Activated CD4-positive, CD25-positive, alpha-beta regulatory T cell treated with anti-CD3 and anti-CD28 coated beads, Interleukin-2, amount 50 U/mL, for 16 hours (primary cell): Measurements from ENCODE around the gene SLC25A11.

Experiments used
- DNase-seq: peaks from one replicate; pipeline ENCODE4 v3.0.0-alpha.2; 2020; ENCODE audit warnings: low read depth, low spot score

SLC25A11 gene

DNA sequence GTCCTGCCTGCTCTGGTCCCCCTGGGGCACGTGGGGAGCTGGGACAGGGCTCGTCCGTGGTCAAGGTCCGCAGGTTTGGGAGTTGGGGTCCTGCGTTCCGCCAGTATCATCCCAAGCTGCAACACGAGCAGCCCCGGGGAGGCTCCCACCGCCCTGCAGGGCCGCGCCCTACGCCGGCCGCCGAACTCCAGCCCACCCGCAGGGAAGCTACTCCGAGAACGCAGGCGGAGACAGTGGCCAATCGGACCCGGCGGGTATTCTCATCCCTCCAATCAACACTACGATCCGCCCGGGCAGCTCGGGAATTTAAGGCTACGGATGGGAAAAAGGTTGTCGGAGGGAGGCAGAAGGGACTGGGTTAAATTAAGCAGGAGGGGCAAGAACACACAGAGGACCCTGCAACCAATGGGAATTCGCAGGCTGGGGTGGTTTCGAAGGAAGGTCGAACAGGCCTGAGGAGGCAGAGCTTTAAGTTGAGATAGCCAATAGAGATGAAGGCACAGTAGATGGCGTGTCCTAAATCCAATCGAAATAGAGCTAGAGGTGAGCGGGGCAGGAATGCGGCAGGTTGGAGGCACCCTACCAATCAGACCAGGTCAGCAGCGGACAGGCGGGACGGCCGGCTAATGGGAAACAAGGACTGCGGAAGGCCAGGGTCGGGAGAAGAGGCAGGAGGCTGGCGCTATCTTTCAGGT, 27.1 kb upstream of the SLC25A11 start:
- DNase-seq = peak; percentile 85

GRCh38 chr17:4965311-4965986, 25.6 kb upstream of the SLC25A11 start:
- no peak for DNase-seq

- no peak for DNase-seq
These were observed 20.6 kb upstream of the SLC25A11 start for GRCh38 chr17:4960279-4960922.

- no peak for DNase-seq
These were observed 19.6 kb upstream of the SLC25A11 start for GRCh38 chr17:4959261-4959965.

DNA sequence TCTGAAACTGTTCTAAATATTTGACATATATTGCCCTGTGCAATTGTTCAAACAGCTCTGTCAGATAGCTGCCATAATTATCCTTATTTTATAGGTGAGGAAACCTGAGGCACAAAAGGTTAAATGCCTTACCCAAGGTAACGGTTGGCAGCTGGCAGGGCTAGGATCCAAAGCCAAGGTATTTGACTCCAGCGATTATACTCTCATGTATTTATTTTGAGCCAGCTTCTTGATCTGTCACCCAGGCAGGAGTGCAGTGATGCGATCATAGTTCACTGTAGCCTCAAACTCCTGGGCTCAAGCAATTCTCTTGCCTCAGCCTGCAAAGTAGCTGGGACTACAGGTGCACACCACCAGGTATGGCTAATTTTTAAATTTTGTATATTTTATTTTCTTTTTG, 18.3 kb upstream of the SLC25A11 start:
- no peak for DNase-seq

- DNase-seq = no peak
These were observed 16.7 kb upstream of the SLC25A11 start for GRCh38 chr17:4956493-4957061.

DNA sequence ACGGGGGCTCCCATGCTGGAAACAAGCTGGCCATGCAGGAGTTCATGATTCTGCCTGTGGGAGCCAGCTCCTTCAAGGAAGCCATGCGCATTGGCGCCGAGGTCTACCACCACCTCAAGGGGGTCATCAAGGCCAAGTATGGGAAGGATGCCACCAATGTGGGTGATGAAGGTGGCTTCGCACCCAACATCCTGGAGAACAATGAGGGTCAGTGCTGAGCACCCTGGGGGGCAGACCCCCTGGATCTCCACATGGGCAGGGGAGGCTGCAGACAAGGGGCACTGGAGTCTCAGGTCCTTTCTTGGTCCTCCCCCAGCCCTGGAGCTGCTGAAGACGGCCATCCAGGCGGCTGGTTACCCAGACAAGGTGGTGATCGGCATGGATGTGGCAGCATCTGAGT, 15.2 kb upstream of the SLC25A11 start:
- no peak for DNase-seq

GRCh38 chr17:4953451-4953961, 13.7 kb upstream of the SLC25A11 start:
- DNase-seq = no peak

DNA sequence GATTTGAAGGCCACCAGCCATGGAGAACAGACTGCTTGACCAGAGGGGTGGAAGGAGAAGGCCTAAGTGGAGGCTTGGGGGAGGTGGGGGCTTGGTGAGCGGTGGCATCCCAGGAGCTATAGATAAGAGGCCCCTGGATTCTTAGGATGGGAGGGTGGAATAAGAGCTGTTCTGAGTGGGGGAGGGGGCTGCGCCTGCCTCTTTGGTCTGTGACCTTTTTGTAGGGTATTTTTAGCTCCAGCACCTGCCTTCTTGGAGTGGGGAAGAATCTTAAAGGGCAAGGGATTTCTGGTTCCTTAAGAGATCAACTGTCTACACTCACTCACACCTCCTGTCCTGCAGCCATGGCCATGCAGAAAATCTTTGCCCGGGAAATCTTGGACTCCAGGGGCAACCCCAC, 11.6 kb upstream of the SLC25A11 start:
- no peak for DNase-seq

- no peak for DNase-seq
These were observed 10.9 kb upstream of the SLC25A11 start, which contains the start of gene ENO3 for GRCh38 chr17:4950746-4951204. Gene ENO3 (plus strand): TSS chr17:4951119. CDS start chr17:4951830, 711 bp downstream.

GRCh38 chr17:4950075-4950745, 10.4 kb upstream of the SLC25A11 start:
- DNase-seq = no peak

DNA sequence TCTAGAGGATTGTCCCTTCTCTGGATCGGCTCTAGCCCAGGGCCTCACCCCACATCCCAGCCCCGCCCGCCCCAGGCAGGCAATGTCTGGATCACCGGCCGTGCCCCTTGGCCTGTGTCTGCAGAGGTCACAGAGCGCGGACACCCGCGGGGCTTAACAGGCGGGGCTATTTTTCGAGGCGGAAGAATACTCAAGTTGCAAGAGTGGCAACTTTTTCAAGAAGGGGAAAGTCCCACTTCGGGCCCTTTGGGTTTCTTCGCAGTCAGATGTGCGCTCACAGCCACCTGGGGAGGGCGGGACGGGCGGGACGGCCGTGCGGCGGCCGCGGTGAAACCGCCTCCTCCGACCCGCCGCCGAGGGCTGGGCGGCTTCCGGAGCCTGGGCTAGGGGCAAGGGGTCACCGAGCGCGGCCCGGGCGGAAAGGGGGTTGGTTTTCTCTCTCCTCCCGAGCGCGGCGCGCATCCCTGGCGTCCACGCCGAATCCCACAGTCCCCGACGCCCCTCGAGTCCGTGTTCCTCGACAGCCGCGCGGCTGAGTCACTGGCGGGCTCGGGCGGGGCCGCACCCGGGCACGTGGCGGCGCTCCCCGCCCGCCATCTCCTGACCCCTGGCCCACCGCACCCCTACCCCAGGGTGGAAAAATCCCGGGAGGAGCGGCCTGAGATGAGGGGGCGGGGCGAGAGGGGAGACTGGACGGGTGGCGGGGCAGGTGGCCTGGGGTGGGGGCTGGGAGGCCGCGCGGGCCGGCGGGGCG, 9.7 kb upstream of the SLC25A11 start:
- DNase-seq = peak; percentile 58

GRCh38 chr17:4948931-4949320, 9.1 kb upstream of the SLC25A11 start:
- no peak for DNase-seq

DNA sequence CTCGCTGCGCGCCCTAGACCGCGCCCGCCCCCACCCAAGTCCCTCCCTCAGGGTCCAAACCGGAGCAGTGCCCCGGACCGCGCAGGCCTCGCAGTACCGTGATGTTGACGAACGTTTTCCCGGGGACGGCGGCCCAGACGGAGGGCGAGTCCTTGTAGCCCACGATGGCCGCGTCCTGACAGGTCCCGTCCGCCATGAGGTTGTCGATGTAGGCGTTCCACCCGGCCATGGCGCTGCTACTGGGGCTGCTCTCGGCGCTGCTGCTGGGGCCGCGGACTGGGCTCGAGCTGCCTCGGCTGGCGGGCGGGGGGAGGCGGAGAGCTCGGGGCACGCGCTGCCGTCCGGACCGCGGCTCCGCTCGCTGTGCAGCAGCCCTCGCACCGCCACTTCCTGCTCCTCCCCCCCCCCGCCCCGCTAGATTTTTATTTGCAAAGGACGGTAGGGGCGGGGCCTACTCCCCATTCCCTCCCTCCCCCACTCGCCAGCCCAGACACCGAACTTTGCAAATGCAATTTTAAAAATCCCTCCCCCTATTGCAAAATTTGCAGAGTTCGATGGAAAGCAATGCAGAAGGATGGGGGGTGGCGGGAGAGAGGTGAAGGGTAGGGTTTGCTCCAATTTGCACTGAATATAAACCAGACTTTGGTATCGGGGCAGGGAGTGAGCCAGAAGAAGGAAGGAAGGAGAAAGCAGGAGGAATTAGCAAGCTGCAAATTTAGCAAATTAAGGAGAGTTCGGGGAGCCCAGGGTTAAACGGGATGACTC, 8.5 kb upstream of the SLC25A11 start, which contains the start of gene PFN1:
PFN1 (minus strand) TSS at position 365 of the 765 bp plus-strand sequence; CDS start at position 229, 136 bp downstream.
- peak; percentile 78 for DNase-seq

GRCh38 chr17:4947411-4948165, 7.7 kb upstream of the SLC25A11 start:
- peak; percentile 50 for DNase-seq

DNA sequence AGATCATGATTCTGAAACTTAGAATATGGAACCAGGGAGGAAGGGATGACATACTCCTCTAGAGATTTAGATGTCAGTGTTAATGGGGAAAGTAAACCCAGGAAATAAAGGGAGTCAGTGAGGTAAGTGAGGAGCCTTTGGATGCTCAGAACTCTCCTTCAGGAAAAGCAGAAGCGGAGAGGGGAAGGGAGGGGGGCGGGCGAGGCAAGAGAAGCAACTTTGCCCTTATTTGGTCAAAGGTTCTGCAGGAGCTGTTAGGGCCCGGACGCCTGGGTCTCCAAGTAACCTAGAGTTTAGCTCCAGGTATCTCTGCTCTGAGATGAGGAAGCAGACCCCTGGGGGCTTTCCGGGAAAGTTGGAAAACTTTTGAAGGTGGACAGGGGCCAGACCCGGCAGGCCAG, 7.2 kb upstream of the SLC25A11 start:
- no peak for DNase-seq

GRCh38 chr17:4946312-4946976, 6.6 kb upstream of the SLC25A11 start:
- DNase-seq = no peak

DNA sequence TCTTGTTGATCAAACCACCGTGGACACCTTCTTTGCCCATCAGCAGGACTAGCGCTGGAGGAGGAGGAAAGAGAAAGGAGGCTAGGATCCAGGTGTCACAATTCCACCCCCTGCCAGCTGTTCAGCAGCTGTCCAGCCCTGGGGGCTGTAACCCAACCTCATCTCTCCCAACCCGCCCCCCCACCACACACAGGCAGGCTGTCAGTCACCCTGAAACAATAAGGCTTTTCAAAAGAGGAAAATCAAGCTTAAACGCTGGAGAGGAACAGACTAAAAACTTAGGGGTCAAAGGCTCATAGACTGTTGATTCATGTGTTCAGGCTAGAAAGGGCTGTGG, 6.1 kb upstream of the SLC25A11 start:
- no peak for DNase-seq
